SKM-1 (cell line): ENCODE measurements around the gene TSFM.

Source experiments
- DNase-seq: peaks from one replicate; lab custom pipeline; 2025; ENCODE audit not compliant: unreplicated experiment; lab: John Stamatoyannopoulos, UW

TSFM gene

DNA sequence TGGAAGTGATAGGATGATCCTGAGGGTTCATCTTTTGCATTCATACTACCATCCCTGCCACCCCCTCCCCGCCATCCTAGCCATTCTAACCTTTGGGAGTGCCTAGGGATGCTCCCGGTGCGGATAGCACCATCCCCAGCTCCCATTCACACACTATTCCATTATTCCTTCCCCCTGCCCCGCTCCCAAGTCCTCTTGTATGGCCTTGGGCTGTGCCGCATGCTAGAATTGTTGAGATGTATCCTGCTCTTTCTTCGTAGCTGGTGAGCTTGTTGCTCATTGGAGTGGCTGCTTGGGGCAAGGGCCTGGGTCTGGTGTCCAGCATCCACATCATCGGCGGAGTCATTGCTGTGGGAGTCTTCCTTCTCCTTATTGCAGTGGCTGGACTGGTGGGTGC, 37.1 kb upstream of the TSFM start:
- no peak for DNase-seq

- no peak for DNase-seq
Measured at GRCh38 chr12:57746025-57746424, 36.6 kb upstream of the TSFM start.

DNA sequence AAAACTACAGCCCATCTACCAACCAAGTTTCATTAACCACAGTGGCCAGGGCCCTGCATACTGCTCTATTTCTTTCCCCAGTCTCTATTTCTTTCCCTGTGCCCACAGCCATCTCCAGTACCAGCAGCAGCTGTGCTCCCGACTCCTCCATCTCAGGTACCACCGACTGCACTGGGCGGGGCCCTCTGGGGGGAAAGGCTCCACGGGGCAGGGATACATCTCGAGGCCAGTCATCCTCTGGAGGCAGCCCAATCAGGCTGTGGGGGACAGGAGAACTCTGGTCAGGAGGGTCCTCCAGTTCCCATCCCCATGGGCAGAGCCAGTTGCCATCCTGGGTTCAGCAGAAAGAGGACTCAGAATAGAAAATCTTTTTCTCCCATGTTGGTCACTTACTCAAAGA, 33.5 kb upstream of the TSFM start:
- no peak for DNase-seq

DNA sequence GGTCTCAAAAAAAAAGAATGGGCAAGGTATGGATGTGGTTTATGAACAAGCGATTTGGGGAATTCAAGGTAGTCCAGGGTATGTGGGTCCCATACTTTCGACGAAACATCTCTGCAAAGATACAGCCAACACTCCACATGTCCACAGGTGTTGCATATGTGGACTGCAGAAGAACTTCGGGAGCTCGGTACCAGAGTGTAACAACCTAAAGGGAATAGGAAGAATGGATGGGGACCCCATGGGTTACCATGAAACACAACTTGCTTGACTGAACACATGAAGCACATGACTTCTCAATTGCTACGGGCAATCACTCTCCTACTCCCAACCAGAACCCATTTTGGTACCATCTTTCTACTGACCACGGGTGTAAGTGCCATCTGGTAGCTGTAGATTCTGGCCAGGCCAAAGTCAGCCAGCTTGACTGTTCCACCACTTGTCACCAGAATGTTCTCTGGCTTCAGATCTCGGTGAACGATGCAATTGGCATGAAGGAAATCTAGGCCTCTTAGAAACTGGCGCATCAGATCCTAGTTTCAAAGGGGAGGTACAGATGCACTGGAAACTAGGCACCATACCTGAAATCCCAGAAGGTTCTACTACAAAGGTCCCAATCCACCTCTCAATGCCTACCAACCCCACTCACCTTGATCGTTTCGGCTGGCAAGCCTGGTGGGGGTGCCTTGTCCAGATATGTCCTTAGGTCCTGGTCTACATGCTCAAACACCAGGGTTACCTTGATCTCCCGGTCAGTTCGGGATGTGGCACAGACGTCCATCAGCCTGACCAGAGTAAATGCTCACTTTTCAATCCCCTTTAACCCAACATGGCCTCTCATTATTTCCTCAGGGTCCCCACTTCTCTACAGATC, 31.8 kb upstream of the TSFM start:
- DNase-seq = no peak

DNA sequence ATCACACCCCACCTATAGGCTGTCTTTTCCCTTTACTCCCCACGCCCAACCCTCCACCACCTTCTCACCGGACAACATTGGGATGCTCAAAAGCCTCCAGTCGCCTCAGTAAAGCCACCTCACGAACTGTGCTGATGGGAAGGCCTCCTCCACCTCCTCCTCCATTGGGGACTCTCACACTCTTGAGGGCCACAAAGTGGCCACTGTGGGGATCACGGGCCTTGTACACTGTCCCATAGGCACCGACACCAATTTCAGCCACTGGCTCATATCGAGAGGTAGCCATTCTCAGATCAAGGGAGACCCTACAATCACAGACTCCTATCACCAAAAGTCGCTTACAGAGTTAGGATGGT, 31.2 kb upstream of the TSFM start:
- DNase-seq = no peak

DNA sequence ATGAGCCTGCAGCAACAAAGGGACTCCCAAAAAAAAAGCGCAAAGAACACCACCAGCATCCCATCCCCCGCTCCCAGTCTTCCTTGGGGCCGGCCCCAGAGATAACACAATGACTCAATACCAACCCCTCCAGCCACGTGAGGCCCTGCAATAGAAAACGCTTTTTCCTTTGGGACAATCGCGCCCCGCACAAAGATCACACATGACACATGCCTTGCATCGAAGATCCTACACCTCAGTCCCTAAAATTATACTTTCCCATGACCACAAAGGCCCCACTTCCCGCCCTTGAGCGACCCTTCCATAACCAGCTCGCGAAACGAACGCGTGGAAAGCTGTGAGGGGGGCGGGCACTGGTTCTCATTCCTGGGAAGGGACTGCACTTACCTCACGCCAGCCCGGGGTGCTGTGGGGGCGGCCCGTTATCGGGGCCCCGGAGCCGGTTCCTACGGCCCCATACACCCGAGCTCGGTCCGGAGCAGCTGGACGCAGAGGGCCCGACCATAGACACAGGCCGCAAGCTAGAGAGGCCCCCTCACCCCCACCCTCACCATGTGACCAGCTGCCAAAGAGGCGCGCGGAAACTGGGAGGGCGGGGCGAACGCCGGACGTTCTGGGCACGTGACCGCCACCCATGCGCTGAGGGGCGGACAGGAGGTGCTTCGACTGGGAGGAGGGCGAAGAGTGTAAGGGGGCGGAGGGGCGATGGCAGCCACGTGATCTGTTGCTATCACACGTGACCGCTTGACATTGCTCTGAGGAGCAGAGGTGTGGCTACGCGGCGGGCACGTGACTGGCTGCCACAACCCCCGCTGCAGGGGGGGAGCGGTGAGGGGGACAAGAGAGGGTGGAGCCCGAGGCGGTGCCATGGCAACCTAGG, 30.6 kb upstream of the TSFM start, which contains the start of gene CDK4:
Gene CDK4, minus strand, starts transcription at position 523 of the 880 bp plus-strand sequence. CDS start 593 bp downstream, outside the sequence.
- peak; percentile 86 for DNase-seq

DNA sequence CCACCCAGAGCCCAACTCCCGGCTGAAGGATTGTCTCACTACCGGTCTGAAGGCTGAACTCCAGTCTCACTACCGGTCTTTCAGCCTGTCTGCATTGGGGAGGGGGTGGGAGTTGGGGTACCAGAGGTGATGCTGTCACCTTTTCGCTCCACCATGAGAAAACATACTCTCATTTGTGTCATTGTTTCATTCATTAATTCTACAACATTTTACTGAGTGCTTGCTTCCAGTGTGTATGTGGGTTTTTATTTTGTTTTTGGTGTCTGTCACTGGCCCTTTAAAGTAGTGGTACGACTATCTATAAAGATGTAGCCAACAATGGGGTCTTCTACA, 30.0 kb upstream of the TSFM start:
- no peak for DNase-seq

GRCh38 chr12:57753756-57754337, 28.7 kb upstream of the TSFM start:
- DNase-seq = no peak

DNA sequence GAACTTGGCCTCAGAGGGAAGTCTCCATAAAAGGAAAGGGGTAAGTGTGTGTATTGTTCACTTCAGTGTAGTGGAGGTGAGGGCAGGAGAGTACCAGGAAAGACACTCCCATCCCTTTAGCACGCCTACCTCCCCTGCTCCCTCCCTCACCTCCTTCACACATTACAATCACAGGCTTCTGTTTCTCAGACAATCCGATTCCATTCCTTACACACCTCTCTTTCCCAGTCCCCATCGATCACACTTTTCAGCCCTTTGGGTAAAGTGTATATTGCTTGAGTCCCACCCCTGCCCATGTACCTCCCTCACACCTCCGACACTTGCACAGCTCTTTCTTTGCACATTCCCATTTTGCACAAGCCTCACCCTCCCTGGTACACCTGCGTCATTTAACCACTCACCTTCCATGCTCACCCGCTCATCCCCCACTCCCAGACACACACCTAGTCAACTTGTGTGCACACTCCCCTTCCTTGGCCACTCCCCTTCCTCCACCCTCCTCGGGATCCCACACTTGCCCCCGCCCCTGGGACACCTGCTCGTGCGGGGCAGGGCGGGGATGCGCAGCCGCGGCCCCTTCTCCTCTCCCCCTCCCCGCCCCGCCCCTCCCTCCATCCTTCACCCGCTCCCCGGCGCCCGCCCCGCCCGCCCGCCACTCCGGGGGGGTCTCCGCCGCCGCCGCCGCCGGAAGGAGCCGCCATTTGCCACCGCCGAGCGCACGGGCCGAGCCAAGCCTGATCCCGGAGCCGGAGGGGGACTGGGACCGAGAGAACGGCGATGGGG, 28.0 kb upstream of the TSFM start, which contains the start of gene MARCHF9:
Gene MARCHF9, plus strand, starts transcription at position 693 of the 783 bp plus-strand sequence. CDS start 426 bp downstream, outside the sequence.
- no peak for DNase-seq

GRCh38 chr12:57755194-57755453, 27.5 kb upstream of the TSFM start:
- no peak for DNase-seq

DNA sequence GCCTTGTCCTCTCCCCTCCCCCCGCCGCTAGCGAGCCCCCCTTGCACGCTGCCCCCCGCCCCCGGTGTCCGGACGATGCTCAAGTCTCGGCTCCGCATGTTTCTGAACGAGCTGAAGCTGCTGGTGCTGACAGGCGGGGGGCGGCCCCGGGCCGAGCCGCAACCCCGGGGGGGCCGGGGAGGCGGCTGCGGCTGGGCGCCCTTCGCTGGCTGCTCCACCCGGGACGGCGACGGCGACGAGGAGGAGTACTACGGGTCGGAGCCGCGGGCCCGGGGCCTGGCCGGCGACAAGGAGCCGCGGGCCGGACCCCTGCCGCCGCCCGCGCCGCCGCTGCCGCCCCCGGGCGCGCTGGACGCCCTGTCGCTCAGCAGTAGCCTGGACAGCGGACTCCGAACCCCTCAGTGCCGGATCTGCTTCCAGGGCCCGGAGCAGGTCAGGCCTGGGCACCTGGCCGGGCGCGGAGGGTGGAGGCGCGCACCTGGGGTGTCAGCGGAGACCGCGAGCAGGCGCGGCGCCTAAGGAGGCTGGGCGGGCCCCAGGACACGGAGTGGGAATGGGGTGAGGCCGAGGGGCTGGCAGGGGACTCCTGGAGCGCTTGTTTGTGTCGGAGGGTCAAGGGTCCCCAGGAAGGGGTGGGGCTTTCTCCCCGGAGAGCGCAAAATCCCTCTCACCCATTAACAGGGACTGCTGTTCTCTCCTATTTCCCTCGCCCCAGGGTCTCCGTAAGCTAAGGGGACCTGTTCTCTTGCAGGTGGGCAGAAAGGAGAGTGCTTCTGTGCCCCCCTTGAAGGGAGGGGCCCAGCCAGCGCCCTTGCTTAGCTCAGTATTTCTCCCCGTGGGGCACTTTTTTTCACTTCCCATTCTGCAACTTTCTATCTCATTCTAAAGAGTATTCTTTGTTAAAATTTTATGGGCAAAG, 26.9 kb upstream of the TSFM start:
- no peak for DNase-seq

DNA sequence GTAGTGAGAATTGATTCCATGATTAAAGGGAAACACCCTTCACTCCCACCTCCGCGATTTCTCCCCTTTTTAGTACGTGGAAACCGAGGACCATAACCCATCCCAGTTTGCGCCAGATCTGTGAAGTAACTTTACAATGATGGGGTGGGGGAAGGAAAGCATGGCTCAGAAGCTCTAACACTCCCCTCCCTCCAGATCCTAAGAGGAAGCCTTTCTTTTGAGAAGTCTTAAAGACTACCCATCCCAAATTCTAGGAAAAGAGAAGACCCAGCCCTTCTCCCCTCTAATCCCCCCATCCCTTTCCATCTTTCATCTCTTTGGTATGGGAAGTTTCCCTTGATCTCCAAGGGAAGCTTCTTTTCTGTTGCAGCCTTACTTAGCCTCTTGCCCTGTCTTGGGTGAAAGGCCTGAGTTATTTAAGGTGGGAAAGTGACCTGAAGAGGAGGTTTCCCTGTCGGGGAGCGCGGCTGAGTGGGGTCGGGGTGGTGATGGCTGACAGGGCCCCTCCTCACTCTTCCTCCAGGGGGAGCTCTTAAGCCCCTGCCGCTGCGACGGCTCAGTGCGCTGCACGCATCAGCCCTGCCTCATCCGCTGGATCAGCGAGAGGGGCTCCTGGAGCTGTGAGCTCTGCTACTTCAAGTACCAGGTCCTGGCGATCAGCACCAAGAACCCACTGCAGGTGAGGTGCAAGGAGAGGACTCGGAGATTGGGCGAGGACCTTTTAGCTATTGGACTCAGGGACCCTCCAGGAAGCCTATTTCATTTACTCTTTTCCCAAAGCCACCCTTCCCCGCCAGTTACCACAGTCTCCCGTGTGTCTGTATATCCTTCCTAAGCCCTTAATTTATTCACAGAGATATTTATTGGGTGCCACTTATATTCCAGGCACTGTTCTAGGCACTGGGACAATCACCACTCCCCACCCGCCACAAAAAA, 25.9 kb upstream of the TSFM start:
- no peak for DNase-seq

GRCh38 chr12:57757771-57758170, 24.8 kb upstream of the TSFM start:
- DNase-seq = no peak

DNA sequence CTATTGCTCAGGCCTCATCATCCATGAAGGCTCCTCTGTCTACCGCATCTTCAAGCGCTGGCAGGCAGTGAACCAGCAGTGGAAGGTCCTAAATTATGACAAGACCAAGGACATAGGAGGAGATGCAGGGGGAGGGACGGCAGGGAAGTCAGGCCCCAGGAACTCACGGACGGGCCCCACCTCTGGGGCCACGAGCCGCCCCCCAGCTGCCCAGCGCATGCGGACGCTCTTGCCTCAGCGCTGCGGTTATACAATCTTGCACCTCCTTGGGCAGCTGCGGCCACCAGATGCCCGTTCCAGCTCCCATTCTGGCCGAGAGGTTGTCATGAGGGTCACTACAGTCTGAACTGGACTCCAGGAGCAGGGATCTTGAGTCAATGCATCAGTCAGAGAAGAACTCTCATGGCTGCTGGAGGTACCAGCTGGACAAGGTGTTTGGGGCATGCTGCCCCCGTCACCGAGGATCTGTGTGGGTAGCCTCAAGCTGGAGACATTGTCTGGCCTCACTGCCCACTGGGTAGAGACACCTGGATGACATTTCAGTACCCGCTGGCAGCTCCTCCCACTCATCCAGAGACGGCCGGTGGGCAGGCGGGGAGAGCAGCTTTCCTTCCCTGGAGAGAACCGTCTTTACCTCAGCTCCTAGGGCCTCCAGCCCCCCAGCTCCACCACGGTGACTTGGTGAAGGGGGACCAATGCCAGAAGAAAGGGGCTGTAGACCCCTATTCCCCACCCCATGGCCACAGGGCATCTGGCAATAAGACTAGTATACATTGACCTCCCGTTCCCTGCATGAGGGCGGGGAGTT, 23.8 kb upstream of the TSFM start:
- no peak for DNase-seq

- DNase-seq = no peak
Measured at GRCh38 chr12:57759360-57759980, 23.1 kb upstream of the TSFM start.

DNA sequence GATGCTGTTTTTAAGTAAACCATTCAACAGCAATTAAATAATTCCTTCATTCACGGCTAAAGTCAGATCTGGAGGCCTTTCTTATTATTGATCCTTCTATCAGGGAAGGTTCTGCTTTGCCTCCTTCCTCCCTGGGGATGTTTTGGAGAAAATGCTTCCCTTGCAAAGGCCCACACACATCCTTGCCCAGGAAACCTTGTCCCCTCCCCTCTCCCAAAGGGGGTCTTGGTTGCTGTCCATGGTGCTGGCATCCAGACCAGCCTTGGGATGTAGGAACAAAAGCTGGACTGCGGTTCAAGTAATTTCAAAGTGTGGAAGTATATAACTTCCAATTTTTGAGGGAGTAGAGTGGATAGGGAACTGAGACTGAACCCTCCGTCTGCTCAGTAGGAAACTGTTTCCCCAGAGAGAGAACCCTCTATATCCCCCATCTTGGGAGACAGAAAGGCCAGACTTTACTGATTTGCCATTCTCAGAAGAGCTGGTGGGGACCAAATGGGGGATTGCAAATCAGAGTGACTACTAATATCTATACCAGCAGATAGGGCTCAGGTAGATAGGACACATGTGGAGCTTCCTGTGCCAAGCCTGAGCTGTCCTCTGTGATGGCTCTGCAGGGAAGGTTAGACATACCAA, 22.1 kb upstream of the TSFM start:
- no peak for DNase-seq

GRCh38 chr12:57761391-57761998, 21.1 kb upstream of the TSFM start:
- no peak for DNase-seq
